GM18870 (cell line): Measurements from ENCODE around the gene AQP5.

ENCODE experiments used
- ATAC-seq: cut with Tn5 transposase; IDR thresholded peaks from one replicate; pipeline ENCODE4 v1.9.1; 2021; ENCODE audit warnings: moderate library complexity; ENCODE audit not compliant: unreplicated experiment

AQP5 gene

GRCh38 chr12:49949866-49950265 lies 11.8 kb upstream of the AQP5 start:
- ATAC-seq: no peak

GRCh38 chr12:49950273-49951251 lies 11.1 kb upstream of the AQP5 start, which contains the start of gene AQP2:
TSS of gene AQP2 (plus strand) at chr12:49950737. CDS start at chr12:49950831, 94 bp downstream.
- no peak for ATAC-seq

GRCh38 chr12:49951411-49952240 lies 10.0 kb upstream of the AQP5 start:
- ATAC-seq: no peak

- no peak for ATAC-seq
Observed at GRCh38 chr12:49952391-49953055, 9.1 kb upstream of the AQP5 start.

DNA sequence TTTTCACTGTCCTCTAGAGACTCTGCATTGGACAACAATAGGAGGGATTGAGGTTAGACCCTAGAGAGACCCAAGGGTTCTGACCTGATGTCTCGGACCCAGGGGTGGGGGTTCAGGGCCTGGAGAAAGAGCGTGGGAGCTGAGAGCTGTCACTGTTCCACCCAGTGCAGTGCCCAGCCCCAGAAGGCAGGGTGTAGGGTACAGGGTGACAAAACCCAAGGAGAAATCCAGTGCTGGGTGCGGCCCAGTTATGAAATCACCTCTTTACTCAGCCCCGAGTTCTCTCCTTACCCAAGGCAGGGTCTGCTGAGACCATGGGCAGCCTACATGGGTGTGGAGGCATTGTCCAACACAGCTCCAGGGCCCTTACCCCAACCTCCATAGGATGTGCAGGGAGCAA lies 8.5 kb upstream of the AQP5 start:
- no peak for ATAC-seq

GRCh38 chr12:49953961-49954846 lies 7.5 kb upstream of the AQP5 start:
- no peak for ATAC-seq

GRCh38 chr12:49954863-49955830 lies 6.5 kb upstream of the AQP5 start:
- no peak for ATAC-seq

DNA sequence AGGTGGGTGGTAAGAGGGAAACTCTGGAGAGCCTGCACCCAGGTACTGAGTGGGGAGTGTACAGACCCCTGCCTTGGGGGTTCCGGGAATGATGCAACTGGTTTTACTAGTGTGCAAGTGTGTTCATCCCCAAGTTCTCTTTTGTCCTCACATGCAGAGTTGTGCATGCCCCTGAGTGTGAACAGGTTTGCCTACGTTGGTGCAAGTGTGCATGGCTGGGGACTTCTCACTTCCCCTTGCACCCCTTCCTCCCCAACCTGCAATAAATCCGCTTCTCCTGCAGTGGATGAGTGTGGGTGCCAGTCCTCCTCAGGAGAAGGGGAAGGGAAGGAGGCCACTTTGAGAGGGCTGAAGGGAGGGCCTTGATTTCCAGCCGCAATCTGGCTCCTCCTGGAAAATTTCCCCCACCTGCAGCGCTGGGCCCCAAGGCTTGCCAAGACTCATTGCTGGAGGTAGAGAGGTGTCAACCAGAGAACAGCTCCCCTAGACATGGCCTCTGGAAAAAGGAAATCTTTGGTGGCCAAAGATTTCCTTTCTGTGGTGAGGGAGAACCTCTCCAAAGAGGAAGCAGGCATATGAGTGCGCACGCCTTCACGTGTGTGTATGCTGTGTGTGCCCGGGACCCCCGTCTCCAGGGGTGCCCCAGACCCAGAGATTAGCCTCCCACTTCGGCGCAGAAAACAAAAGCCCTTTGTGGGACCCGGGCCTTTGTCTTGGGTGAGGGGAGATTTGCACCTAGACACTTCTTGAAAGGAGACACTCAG lies 5.6 kb upstream of the AQP5 start:
- no peak for ATAC-seq

- ATAC-seq: no peak
Observed at GRCh38 chr12:49956663-49957569, 4.8 kb upstream of the AQP5 start.

DNA sequence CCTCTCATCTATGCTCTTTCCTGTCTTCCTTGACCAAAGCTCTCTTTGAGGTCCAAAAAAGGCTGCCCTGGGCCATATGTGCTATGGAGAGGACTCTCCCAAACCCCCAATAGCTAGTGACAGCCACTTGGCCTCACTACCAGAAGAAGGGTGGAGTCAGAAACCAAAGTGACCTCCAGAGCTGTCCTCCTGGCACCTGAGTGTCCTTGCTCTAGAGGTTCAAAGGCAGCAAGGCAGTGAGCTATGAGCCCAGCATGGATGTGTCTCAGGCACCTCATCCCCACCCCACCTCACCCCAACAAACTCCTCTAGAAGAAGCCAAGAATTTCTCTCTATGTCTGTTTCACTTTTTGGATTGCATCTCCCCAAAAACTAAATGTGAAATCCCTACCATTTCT lies 4.1 kb upstream of the AQP5 start:
- ATAC-seq: no peak

- no peak for ATAC-seq
Observed at GRCh38 chr12:49959685-49960473, 1.8 kb upstream of the AQP5 start.

GRCh38 chr12:49960474-49961110 lies 1.1 kb upstream of the AQP5 start:
- ATAC-seq: no peak

DNA sequence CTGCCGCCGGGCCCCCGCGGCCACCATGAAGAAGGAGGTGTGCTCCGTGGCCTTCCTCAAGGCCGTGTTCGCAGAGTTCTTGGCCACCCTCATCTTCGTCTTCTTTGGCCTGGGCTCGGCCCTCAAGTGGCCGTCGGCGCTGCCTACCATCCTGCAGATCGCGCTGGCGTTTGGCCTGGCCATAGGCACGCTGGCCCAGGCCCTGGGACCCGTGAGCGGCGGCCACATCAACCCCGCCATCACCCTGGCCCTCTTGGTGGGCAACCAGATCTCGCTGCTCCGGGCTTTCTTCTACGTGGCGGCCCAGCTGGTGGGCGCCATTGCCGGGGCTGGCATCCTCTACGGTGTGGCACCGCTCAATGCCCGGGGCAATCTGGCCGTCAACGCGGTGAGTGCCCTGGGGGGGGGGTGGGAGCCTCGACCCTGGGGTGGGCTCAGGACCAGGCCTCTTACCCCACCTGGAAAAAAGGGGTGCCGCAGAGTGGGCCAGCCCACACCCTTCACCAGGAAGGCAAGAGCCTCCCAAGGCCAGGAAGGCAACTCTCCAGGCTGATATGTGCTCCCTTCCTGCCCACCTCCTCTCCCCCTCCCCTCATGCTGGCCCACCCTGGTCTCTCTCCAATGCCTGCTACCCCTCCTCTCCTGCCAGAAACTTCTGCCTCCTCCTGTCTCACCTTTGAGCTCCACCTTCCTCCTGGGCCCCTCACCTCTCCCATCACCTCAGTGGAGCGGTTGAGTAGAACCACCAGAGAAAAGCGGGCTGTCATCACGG lies 507 bp downstream of the AQP5 start:
- ATAC-seq: no peak

GRCh38 chr12:49962861-49963765 lies 1.4 kb downstream of the AQP5 start:
- no peak for ATAC-seq
